ENCODE data around the gene GALNT18.

Gene GALNT18

DNA sequence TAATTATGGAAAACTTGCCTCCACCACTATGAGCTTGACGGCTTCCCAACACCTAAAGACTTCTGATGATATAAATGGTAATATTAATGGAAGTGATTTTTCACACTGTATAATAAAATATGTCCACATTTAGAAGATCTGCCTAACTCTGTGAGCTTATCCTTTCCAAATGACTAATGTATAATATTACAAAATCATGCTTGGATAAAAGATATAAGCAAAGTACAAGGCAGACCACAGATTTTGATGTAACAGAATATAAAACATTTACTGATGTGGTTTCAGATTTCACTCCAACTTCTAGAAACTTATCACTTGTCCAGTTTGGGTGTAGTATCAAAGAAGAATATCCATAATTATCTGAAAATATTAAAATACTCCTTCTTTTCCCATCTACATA, 36.9 kb downstream of the GALNT18 start:
- ATAC-seq = no peak
- TF ChIP-seq, protein P1, sequence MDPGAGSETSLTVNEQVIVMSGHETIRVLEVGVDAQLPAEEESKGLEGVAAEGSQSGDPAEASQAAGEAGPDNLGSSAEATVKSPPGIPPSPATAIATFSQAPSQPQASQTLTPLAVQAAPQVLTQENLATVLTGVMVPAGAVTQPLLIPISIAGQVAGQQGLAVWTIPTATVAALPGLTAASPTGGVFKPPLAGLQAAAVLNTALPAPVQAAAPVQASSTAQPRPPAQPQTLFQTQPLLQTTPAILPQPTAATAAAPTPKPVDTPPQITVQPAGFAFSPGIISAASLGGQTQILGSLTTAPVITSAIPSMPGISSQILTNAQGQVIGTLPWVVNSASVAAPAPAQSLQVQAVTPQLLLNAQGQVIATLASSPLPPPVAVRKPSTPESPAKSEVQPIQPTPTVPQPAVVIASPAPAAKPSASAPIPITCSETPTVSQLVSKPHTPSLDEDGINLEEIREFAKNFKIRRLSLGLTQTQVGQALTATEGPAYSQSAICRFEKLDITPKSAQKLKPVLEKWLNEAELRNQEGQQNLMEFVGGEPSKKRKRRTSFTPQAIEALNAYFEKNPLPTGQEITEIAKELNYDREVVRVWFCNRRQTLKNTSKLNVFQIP (CRISPR knock-in tag; IDR thresholded peaks at IDR 0.05; ENCODE audit: borderline replicate concordance, low read depth) = no peak
- TF ChIP-seq, protein P2, sequence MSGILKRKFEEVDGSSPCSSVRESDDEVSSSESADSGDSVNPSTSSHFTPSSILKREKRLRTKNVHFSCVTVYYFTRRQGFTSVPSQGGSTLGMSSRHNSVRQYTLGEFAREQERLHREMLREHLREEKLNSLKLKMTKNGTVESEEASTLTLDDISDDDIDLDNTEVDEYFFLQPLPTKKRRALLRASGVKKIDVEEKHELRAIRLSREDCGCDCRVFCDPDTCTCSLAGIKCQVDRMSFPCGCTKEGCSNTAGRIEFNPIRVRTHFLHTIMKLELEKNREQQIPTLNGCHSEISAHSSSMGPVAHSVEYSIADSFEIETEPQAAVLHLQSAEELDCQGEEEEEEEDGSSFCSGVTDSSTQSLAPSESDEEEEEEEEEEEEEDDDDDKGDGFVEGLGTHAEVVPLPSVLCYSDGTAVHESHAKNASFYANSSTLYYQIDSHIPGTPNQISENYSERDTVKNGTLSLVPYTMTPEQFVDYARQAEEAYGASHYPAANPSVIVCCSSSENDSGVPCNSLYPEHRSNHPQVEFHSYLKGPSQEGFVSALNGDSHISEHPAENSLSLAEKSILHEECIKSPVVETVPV (CRISPR knock-in tag; IDR thresholded peaks at IDR 0.05) = no peak

DNA sequence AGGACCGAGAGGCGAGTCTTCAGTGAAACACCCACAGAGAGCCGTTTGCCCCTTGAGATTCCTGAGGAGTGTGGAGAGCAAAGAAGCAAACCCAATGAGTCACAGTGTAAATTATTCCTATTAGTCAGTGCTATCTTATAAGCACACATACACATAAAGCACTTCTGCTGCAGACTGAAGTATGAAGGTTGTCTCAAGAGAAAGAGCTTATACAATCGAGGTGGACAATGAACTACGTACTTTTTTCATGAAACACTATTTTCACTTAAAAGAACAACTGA, 37.3 kb downstream of the GALNT18 start:
- ATAC-seq = no peak
- TF ChIP-seq, protein P3, sequence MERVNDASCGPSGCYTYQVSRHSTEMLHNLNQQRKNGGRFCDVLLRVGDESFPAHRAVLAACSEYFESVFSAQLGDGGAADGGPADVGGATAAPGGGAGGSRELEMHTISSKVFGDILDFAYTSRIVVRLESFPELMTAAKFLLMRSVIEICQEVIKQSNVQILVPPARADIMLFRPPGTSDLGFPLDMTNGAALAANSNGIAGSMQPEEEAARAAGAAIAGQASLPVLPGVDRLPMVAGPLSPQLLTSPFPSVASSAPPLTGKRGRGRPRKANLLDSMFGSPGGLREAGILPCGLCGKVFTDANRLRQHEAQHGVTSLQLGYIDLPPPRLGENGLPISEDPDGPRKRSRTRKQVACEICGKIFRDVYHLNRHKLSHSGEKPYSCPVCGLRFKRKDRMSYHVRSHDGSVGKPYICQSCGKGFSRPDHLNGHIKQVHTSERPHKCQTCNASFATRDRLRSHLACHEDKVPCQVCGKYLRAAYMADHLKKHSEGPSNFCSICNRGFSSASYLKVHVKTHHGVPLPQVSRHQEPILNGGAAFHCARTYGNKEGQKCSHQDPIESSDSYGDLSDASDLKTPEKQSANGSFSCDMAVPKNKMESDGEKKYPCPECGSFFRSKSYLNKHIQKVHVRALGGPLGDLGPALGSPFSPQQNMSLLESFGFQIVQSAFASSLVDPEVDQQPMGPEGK (CRISPR knock-in tag; IDR thresholded peaks at IDR 0.05; ENCODE audit: borderline replicate concordance) = no peak
- TF ChIP-seq ZNF8 (CRISPR knock-in tag; IDR thresholded peaks at IDR 0.05) (no peak), ZNF70 (CRISPR knock-in tag; IDR thresholded peaks at IDR 0.05) (no peak)

DNA sequence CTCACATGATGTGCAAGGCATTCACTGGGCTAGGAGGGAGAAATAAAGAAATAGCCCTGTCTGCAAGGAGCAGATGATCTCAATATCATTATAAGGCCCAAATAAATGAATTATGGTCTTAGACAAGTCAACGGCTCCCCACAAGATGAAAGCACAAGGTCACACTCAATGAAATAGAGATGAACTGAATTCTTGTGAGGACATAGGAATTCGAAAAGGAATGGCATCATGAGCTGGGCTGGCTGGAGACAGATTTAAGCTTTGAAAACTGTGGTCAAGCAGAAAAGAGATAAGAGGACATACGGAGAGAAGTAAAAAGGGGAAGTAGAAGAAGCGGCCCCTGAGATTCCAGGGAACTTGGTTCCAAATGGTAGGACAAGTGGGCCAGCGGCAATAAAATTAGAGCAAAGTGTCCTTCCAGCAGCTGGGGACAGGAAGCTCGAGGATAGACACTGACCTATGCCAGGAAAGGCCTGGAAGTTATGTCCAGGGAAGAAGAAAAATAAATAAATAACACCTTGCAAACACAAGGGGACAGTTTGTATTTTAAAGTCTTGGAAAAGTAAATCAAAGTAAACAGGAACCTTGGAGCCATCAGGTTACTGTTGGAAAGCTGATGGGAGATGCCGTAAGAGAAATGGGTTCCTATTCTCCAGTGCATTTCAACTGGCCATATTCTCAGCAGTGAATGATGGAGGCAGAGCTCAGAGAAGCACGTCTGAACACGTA, 37.8 kb downstream of the GALNT18 start:
- no peak; the same call in 2 of the 3 replicates for ATAC-seq
- no peak for TF ChIP-seq ISL1 (CRISPR knock-in tag; IDR thresholded peaks at IDR 0.05)
- no peak for TF ChIP-seq ESRRG (CRISPR knock-in tag; IDR thresholded peaks at IDR 0.05)
- TF ChIP-seq ZC3H10 (CRISPR knock-in tag; IDR thresholded peaks at IDR 0.05) = no peak
- no peak for TF ChIP-seq GLIS3 (CRISPR knock-in tag; IDR thresholded peaks at IDR 0.05)
- TF ChIP-seq ZFP30 (CRISPR knock-in tag; IDR thresholded peaks at IDR 0.05) = no peak
- TF ChIP-seq, protein P1 (CRISPR knock-in tag; IDR thresholded peaks at IDR 0.05; ENCODE audit: borderline replicate concordance, low read depth) = no peak
- TF ChIP-seq, protein P2 (CRISPR knock-in tag; IDR thresholded peaks at IDR 0.05) = no peak
- TF ChIP-seq, protein P4, sequence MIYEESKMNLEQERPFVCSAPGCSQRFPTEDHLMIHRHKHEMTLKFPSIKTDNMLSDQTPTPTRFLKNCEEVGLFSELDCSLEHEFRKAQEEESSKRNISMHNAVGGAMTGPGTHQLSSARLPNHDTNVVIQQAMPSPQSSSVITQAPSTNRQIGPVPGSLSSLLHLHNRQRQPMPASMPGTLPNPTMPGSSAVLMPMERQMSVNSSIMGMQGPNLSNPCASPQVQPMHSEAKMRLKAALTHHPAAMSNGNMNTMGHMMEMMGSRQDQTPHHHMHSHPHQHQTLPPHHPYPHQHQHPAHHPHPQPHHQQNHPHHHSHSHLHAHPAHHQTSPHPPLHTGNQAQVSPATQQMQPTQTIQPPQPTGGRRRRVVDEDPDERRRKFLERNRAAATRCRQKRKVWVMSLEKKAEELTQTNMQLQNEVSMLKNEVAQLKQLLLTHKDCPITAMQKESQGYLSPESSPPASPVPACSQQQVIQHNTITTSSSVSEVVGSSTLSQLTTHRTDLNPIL (CRISPR knock-in tag; IDR thresholded peaks at IDR 0.05; ENCODE audit: low read depth) = no peak

DNA sequence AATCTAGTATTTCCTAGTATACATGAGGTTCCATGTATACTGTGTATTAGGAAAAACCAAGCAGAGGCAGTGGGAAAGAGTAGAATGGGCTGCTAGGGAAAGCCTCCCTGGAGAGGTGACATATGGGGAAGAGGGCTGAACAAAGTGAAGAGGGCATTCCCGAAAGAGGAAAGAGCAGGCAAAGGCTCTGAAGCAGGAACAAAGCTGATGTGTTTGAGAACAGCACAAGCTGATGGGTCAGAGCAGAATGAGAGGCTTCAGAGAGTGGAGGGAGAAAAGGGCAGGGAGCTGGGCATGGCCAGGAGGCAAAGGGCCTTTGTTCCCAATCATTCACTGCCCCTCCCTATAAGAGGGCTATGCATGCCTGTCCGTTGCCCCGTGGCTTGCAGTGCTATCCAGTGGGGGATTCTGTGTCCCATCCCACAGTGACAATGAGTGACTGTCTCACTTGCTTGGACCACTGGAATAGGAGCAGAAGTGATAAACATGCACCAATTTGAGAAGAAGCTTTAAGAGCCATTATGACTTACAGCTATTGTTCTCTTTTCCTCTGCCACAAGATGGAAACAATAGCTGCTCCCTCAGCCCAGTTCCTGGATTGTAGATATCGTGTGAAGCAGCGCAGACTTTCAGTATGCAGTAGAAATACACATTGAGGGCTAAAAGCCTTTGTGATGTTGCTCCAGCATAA, 39.6 kb downstream of the GALNT18 start:
- no peak for TF ChIP-seq ZNF8 (CRISPR knock-in tag; IDR thresholded peaks at IDR 0.05)
- TF ChIP-seq SNAI2 (CRISPR knock-in tag; IDR thresholded peaks at IDR 0.05) = no peak
- no peak for ATAC-seq

DNA sequence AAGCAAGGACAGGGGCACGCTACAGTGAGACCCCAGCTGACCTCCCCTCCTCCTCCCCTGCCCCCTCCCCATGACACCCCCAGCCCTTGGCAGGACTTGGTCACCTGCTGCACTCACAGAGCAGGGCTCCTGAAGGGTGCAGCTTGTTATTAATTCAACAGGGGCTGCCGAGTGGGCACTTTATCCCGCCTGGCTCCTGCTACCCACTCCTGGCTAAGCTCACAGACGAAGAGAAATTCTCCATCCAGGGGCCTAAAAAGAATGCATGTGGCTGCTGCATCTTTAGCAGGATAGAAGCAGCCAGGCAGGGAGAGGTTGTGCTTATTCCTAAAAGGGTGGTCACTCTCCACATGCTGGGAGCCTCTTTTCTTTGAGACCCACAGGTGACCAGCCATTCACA, 40.3 kb downstream of the GALNT18 start:
- no peak for TF ChIP-seq TCF4 (CRISPR knock-in tag; IDR thresholded peaks at IDR 0.05; ENCODE audit: borderline replicate concordance)
- no peak for TF ChIP-seq ZFP3 (CRISPR knock-in tag; IDR thresholded peaks at IDR 0.05)
- no peak for TF ChIP-seq ZNF8 (CRISPR knock-in tag; IDR thresholded peaks at IDR 0.05)
- TF ChIP-seq GLIS3 (CRISPR knock-in tag; IDR thresholded peaks at IDR 0.05) = no peak
- no peak for TF ChIP-seq SNAI2 (CRISPR knock-in tag; IDR thresholded peaks at IDR 0.05)
- TF ChIP-seq ARNTL (CRISPR knock-in tag; IDR thresholded peaks at IDR 0.05; ENCODE audit: borderline replicate concordance, low read depth) = no peak
- TF ChIP-seq, protein P2 (CRISPR knock-in tag; IDR thresholded peaks at IDR 0.05) = no peak
- TF ChIP-seq ZC3H10 (CRISPR knock-in tag; IDR thresholded peaks at IDR 0.05) = no peak
- TF ChIP-seq ZNF565 (CRISPR knock-in tag; conservative IDR thresholded peaks at IDR 0.05; ENCODE audit: low read depth) = no peak
- TF ChIP-seq ZNF70 (CRISPR knock-in tag; IDR thresholded peaks at IDR 0.05) = no peak
- no peak for TF ChIP-seq RARB (CRISPR knock-in tag; IDR thresholded peaks at IDR 0.05)
- no peak for TF ChIP-seq ESRRG (CRISPR knock-in tag; IDR thresholded peaks at IDR 0.05)
- no peak for TF ChIP-seq OSR1 (CRISPR knock-in tag; IDR thresholded peaks at IDR 0.05)
- TF ChIP-seq, protein P4 (CRISPR knock-in tag; IDR thresholded peaks at IDR 0.05; ENCODE audit: low read depth) = no peak
- TF ChIP-seq CSDC2 (CRISPR knock-in tag; IDR thresholded peaks at IDR 0.05) = no peak
- TF ChIP-seq PPARA (CRISPR knock-in tag; IDR thresholded peaks at IDR 0.05; ENCODE audit: borderline replicate concordance) = no peak
- ATAC-seq = no peak

Measured in SK-N-SH treated with all-trans-retinoic acid at 6 μM for 48 hours (cell line).